GM23338 (cell line): ENCODE data around the gene CYP2E1.
"Not testable (repeated sequence)": the region's sequence is repeated elsewhere in the genome, so short reads cannot be mapped to it uniquely, and the experiment has no call there.

Source experiments
- CTCF ChIP-seq, 2 experiments: fragments of 200-600 bp in 1 of 2; sonication (generic) in 1 of 2; conservative IDR thresholded peaks; 2 replicates each; pipeline versions ENCODE4 v1.5.1 to v1.6.1; 2016 to 2017; ENCODE audit warnings: antibody characterized with exemption in 2 of 2, low read depth in 2 of 2, mild to moderate bottlenecking in 2 of 2, moderate library complexity in 1 of 2
- EZH2phosphoT487 ChIP-seq: fragments of 200-600 bp; sonication (generic); IDR thresholded peaks from one replicate; pipeline ENCODE4 v1.8.1; 2018; ENCODE audit warnings: antibody characterized with exemption; ENCODE audit not compliant: unreplicated experiment
- REST ChIP-seq: IDR thresholded peaks from one replicate; pipeline ENCODE4 v1.6.1; 2018; ENCODE audit warnings: antibody characterized with exemption; ENCODE audit not compliant: unreplicated experiment
- STAT1 ChIP-seq: IDR thresholded peaks from one replicate; pipeline ENCODE4 v1.6.1; 2016; ENCODE audit warnings: antibody characterized with exemption; ENCODE audit not compliant: unreplicated experiment
- ZNF114 ChIP-seq: fragments of 250-450 bp; sonication (Bioruptor Pico); IDR thresholded peaks from 2 replicates; pipeline ENCODE4 v1.5.0; 2020; ENCODE audit warnings: mild to moderate bottlenecking, moderate library complexity
- ZNF331 ChIP-seq: fragments of 250-450 bp; sonication (Bioruptor Pico); IDR thresholded peaks from 2 replicates; pipeline ENCODE4 v1.5.0; 2020; ENCODE audit warnings: low read depth, mild to moderate bottlenecking, moderate library complexity

DNA sequence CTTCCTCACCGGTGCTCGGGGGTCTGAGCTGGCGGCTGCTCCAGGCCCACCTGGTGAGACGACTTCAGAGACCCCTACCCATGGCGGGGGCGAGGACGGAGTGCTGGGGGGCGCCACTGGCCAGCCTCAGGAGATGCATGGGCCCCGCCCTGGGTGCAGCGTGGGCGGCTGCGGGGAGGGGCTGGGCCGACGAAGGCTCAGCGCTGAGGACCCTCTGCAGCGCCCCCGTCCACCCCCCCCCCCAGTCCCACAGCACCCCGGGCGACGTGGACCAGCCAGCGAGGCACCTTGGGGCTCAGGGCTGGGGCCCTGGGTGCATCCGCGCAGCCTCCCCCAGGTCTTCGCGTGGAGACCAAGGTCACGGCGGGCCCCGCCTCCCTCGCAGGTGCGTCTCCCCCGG, 49.9 kb downstream of the CYP2E1 start:
- not testable (repeated sequence) for TF ChIP-seq STAT1; ZNF114 (CRISPR knock-in tag); REST; CTCF (conservative IDR thresholded peaks at IDR 0.05; ENCODE audit: low read depth in 2 of 2); EZH2phosphoT487; ZNF331 (CRISPR knock-in tag)
